ENCODE data around the gene CAPNS2.

Gene CAPNS2

DNA sequence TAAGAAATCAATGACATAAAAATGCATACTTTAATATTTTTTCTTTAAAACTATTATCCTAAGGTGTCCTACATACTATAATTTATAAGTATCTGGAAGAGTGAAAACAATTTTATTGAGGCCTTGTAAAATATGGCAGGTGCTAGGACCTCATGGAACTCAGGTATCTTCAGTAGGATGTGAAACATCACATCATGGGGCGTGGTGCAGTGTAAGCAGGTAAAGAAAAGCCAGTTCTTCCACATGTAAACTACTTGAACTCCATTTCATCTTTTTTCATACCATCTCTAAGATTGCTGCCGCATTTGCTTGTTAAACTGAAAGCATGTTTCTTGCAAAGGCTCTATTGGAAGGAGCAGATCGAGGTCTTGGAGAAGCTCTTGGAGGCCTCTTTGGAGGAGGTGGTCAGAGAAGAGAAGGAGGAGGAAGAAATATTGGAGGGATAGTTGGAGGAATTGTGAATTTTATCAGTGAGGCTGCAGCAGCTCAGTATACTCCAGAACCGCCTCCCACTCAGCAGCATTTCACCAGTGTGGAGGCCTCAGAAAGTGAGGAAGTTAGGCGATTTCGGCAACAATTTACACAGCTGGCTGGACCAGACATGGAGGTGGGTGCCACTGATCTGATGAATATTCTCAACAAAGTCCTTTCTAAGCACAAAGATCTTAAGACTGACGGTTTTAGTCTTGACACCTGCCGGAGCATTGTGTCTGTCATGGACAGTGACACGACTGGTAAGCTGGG lies at the start of gene CAPNS2:
TSS of gene CAPNS2 (plus strand) at position 253 of the 744 bp plus-strand sequence. CDS start at position 326, 73 bp downstream.
- no peak for DNase-seq

GRCh38 chr16:55521792-55522191 lies 44.7 kb upstream of the CAPNS2 start:
- no peak for DNase-seq

DNA sequence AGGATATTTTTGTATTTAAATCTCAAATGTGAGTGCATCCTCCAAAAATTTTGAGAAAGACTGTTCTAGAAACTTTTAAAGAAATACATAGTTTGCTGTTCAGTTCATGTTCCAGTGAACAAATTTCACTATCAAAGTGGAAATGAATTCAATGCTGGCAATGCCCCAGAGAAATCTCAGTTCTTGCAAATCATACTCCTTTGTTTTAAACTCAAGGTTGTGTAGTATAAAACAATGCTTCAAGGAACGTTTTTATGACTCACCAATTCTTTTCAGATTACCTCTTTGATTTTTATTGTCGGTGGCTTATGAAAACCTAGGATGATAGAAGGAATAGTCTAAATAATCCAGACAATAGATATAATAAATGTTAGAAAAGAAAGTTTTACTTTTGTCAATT lies 40.0 kb upstream of the CAPNS2 start:
- DNase-seq: no peak

DNA sequence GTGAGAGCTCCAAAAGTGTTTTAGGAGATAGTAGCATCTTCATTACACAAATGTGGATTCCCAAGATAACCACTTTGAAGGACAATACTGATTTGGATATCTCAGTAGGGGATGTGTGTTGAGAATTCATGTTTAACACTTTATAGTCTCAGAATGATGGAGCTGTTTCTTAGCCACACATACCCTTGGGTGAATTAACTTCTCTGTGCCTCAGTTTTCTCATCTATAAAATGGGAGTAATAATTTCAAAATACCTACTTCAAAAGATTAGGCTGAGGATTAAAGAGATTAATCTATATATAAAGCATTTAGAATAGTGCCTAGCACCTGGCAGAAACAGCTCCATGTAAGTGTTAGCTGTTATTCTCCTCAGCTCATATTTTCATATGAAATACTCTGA lies 38.6 kb upstream of the CAPNS2 start:
- DNase-seq: no peak

DNA sequence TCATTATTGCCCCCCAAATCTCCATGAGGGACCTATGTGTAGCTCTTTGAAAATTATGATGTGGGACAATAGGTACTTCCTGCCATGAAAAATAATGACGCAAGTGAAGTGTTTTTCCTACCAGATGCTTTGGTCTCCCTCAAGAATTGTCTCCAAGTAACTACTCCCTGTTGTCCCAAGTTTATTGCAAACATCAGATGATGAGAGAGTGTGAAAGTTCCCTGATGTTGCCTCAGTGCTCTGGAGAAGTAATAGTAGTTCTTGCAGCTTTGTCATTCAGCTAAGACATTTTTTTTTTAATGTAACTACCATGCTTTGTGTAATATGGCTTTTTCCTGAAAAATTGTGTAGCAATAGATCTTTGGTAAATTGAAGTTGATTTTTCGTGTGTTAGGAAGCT lies 37.5 kb upstream of the CAPNS2 start:
- no peak for DNase-seq

- no peak for DNase-seq
Measured at GRCh38 chr16:55530316-55530856, 36.1 kb upstream of the CAPNS2 start.

GRCh38 chr16:55532227-55532626 lies 34.3 kb upstream of the CAPNS2 start:
- no peak for DNase-seq

GRCh38 chr16:55534756-55535155 lies 31.7 kb upstream of the CAPNS2 start:
- no peak for DNase-seq

GRCh38 chr16:55539049-55539448 lies 27.4 kb upstream of the CAPNS2 start:
- no peak for DNase-seq

- no peak for DNase-seq
Measured at GRCh38 chr16:55539488-55539887, 27.0 kb upstream of the CAPNS2 start.

- no peak for DNase-seq
Measured at GRCh38 chr16:55540221-55540620, 26.3 kb upstream of the CAPNS2 start.

- DNase-seq: no peak
Measured at GRCh38 chr16:55542459-55543082, 23.9 kb upstream of the CAPNS2 start.

DNA sequence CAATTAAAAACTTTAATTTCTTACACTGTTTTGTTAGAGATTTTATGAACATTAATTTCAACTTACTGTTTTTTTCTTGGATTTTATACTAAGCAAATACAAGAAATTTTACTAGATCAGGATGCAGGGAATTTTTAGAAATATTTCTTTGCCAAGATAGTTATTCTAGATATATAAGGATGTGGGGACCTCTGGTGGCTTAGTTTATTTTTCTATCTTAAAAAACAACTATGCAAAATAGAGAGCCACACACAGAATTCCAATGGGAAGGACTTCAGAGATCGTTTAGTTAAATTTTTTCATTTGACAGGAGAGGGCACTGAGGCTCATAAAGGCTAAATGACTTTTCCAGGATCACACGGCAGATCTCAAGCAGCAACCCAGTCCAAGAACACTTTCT lies 23.0 kb upstream of the CAPNS2 start:
- DNase-seq: no peak

- DNase-seq: no peak
Measured at GRCh38 chr16:55552621-55553020, 13.9 kb upstream of the CAPNS2 start.

DNA sequence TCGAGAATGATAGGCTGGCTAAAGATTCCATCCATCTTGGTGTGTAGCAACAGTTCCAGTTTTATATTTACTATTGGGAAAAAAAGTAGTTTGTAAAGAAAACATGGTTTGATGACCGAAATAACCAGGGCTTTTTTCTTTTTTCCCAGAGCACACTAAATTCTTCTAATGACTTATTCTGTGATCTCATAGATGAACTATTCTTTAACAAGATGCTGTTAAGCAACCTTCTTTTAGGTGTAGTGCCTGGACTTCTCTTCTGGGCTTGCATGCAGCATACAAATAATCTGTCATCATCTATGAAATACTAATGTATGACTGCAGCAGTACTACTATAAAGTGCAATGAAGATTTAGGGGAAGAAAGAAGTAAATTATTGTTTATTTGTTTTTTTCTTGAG lies 11.0 kb upstream of the CAPNS2 start:
- DNase-seq: no peak

DNA sequence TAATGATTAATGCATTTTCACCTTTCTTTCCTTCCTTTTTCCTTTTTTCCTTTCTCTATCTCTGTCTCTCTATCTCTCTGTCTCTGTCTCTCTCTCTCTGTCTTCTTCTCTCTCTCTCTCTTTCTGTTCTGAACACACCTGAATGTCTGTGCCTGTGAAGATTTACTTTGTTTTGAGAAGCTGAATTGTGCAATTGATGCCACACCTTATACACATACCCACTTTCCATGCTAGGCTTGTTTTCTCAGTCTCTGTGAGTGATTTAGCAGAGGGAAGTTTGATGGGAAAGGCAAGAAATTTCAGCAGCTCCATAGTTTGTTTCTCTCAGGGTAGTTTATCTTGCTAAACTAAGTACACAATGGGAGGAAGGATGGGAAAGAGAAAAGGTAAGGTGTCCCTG lies 9.3 kb upstream of the CAPNS2 start:
- no peak for DNase-seq

DNA sequence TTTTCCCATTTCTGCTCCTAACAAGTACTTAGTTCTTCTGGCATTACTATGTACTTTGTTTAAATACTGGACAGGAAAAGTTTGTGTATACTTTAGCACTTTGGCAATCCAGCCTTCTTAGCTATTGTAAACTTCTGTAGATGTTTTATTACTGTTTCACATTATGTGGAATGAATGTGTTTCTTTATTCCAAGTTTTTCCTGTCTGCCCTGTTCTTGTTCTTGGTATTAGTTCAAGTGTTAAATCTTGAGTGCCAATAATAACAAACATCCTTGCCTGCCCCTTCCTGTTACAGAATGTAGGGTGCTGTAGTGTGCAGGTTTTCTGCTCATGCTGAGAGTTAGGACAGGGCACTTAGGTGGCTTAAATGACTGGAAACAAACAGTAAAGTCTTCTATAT lies 7.3 kb upstream of the CAPNS2 start:
- no peak for DNase-seq

DNA sequence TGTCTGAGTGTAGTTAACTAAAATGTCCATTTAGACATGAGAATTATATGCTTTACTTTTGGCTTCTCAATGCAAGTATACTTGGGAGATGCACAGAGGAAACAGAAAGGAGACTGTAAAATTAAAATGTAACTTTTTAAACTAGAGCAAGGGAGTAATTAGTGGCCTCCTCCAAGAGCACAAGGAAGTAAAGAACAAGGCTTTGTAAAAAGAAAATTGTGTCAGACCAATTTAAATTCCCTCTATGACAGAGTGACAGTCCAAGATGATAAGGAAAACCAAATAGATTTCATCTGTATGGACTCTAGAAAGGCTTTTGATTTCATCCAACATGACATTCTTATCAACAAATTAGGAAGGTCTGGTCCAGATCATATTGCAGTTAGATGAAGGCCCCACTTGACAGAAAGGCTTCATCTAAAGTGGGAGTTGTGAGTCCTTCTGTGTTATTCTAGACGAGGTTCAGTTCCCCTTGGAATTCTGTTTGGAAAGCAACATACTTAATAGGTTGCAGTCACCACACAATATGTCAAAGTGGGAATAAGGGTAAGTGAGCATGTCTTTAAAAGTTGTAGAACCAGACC lies 6.5 kb upstream of the CAPNS2 start:
- DNase-seq: no peak

DNA sequence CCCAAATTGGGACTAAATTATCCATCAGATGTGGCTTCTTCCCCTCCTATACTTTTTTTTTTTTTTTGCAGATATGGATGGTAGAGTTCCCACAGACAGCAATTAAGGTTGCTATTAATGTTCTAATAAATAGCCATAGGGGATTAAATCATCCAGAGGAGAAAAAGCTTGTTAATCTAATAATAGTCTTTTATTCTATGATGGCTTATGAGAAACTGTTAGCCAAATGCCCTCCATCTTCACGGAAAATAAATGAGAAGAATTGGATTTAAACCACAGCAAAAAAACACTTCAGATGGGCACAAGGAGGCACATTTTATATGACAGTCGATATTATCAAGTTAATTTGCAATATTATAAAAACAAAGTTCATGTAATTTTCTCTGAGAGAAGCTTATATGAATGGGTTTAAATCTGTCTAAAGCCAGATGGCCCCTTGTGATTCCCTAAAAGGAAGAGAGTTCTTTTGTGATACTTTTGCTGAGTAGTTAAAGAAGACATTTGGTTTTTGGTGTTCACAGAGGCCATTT lies 5.1 kb upstream of the CAPNS2 start:
- DNase-seq: no peak

DNA sequence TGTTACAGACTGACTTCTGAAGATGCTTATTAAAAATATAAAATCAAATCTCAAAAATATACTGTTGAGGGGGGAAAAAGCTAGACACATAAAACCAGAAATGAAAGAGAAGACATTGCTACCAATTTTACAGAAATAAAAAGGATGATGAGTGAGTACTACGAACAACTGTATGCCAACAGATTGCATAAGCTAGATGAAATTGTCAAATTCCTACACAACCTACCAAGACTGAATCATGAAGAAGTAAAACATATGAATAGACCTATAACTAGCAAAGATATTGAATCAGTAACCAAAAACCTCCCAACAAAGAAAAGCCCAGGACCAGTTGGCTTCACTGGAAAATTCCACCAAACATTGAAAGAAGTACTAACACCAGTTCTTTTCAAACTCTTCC lies 3.5 kb upstream of the CAPNS2 start:
- no peak for DNase-seq

DNA sequence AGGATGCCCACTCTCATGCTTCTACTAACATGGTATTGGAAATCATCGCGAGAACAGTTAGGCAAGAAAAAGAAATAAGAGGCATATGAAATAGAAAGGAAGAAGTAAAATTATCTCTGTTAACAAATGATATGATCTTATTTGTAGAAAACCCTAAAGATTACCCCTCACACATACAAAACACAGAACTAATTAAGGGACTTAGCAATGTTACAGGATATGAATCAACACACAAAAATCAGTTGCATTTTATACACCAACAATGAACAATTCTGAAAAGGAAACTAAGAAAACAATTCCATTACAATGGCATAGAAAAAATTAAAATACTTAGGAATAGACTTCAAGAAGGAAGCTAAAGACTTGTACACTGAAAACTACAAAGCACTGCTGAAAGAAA lies 2.7 kb upstream of the CAPNS2 start:
- no peak for DNase-seq

DNA sequence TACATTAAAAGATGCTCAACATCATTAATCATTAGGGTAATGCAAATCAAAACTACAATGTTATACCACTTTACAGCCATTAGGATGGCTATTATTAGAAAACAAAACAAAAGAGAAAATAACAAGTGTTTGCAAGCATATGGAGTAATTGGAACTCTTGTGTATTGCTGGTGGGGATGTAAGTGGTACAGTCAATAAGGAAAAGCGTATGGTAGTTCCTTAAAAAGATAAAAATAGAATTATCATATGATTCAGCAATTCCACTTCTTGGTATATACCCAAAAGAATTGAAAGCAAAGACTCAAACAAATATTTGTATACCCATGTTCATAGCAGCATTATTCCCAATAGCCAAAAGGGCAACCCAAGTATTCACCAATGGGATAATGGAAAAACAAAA lies 1.4 kb upstream of the CAPNS2 start:
- DNase-seq: no peak

GRCh38 chr16:55567382-55567781 lies 898 bp downstream of the CAPNS2 start:
- no peak for DNase-seq

GRCh38 chr16:55568207-55568606 lies 1.7 kb downstream of the CAPNS2 start:
- peak in 1 of 2 experiments; percentile 42 for DNase-seq

Data from NCI-H1930 (cell line).